Raji (cell line): ENCODE measurements around the gene PFDN1.

Experiments used
- POLR2A ChIP-seq: IDR thresholded peaks from 2 replicates; pipeline ENCODE4 v1.6.1; 2011; ENCODE audit warnings: low read depth, low read length, control low read depth; ENCODE audit not compliant: insufficient read depth

Gene PFDN1

GRCh38 chr5:140225396-140225795 lies 77.5 kb downstream of the PFDN1 start:
- TF ChIP-seq POLR2A = no peak

- no peak for TF ChIP-seq POLR2A
These were observed 78.2 kb downstream of the PFDN1 start for GRCh38 chr5:140224658-140225057.

- no peak for TF ChIP-seq POLR2A
These were observed 79.3 kb downstream of the PFDN1 start for GRCh38 chr5:140223567-140223966.

- no peak for TF ChIP-seq POLR2A
These were observed 80.5 kb downstream of the PFDN1 start for GRCh38 chr5:140222416-140222815.

- TF ChIP-seq POLR2A = no peak
These were observed 81.1 kb downstream of the PFDN1 start for GRCh38 chr5:140221697-140222223.

GRCh38 chr5:140220698-140221064 lies 82.2 kb downstream of the PFDN1 start:
- no peak for TF ChIP-seq POLR2A

- no peak for TF ChIP-seq POLR2A
These were observed 82.7 kb downstream of the PFDN1 start for GRCh38 chr5:140220032-140220697.

- no peak for TF ChIP-seq POLR2A
These were observed 83.6 kb downstream of the PFDN1 start for GRCh38 chr5:140219068-140219991.

- no peak for TF ChIP-seq POLR2A
These were observed 85.4 kb downstream of the PFDN1 start for GRCh38 chr5:140217299-140218026.

GRCh38 chr5:140216478-140217074 lies 86.3 kb downstream of the PFDN1 start:
- no peak for TF ChIP-seq POLR2A

GRCh38 chr5:140215276-140215675 lies 87.6 kb downstream of the PFDN1 start:
- TF ChIP-seq POLR2A = no peak

- no peak for TF ChIP-seq POLR2A
These were observed 88.1 kb downstream of the PFDN1 start for GRCh38 chr5:140214831-140215230.

GRCh38 chr5:140213370-140213983 lies 89.4 kb downstream of the PFDN1 start:
- no peak for TF ChIP-seq POLR2A

- no peak for TF ChIP-seq POLR2A
These were observed 94.8 kb downstream of the PFDN1 start for GRCh38 chr5:140208065-140208464.
